ENCODE data around the gene C13orf46.
"Not testable (repeated sequence)": the region's sequence is repeated elsewhere in the genome, so short reads cannot be mapped to it uniquely, and the experiment has no call there.

The C13orf46 gene
- total RNA-seq: 0.74 to 10.5 reads per million in 2 experiments

GRCh38 chr13:113973218-113974164, at the start of gene C13orf46:
C13orf46 (minus strand) TSS chr13:113974076; CDS start chr13:113973997, 79 bp downstream.
- DNase-seq (ENCODE audit: low read depth): no peak

- DNase-seq (ENCODE audit: low read depth): no peak
Observed at GRCh38 chr13:114022876-114023275, 49.0 kb upstream of the C13orf46 start.

GRCh38 chr13:114022309-114022669, 48.4 kb upstream of the C13orf46 start:
- no peak for DNase-seq (ENCODE audit: low read depth)

GRCh38 chr13:114021464-114022308, 47.8 kb upstream of the C13orf46 start:
- no peak for DNase-seq (ENCODE audit: low read depth)

- DNase-seq (ENCODE audit: low read depth): no peak
Observed at GRCh38 chr13:114020750-114021463, 47.0 kb upstream of the C13orf46 start.

GRCh38 chr13:114020134-114020533, 46.3 kb upstream of the C13orf46 start:
- not testable (repeated sequence) for DNase-seq (ENCODE audit: low read depth)

GRCh38 chr13:114019367-114019766, 45.5 kb upstream of the C13orf46 start:
- DNase-seq (ENCODE audit: low read depth): peak; percentile 40

- no peak for DNase-seq (ENCODE audit: low read depth)
Observed at GRCh38 chr13:114018461-114019055, 44.7 kb upstream of the C13orf46 start.

GRCh38 chr13:114017966-114018365, 44.1 kb upstream of the C13orf46 start:
- DNase-seq (ENCODE audit: low read depth): no peak

- no peak for DNase-seq (ENCODE audit: low read depth)
Observed at GRCh38 chr13:114017028-114017630, 43.3 kb upstream of the C13orf46 start.

- no peak for DNase-seq (ENCODE audit: low read depth)
Observed at GRCh38 chr13:114016321-114017027, 42.6 kb upstream of the C13orf46 start.

GRCh38 chr13:114015969-114016295, 42.1 kb upstream of the C13orf46 start:
- DNase-seq (ENCODE audit: low read depth): no peak

GRCh38 chr13:114015111-114015968, 41.5 kb upstream of the C13orf46 start:
- no peak for DNase-seq (ENCODE audit: low read depth)

GRCh38 chr13:114013952-114014629, 40.2 kb upstream of the C13orf46 start:
- DNase-seq (ENCODE audit: low read depth): no peak

- DNase-seq (ENCODE audit: low read depth): no peak
Observed at GRCh38 chr13:114013336-114013735, 39.5 kb upstream of the C13orf46 start.

GRCh38 chr13:114012921-114013320, 39.0 kb upstream of the C13orf46 start:
- no peak for DNase-seq (ENCODE audit: low read depth)

GRCh38 chr13:114012141-114012540, 38.3 kb upstream of the C13orf46 start:
- DNase-seq (ENCODE audit: low read depth): no peak

- no peak for DNase-seq (ENCODE audit: low read depth)
Observed at GRCh38 chr13:114011226-114011625, 37.4 kb upstream of the C13orf46 start.
